Sigmoid colon (tissue), 7 donors: ENCODE measurements around the gene TSPAN32. TPM values are rescaled to one million over a fixed set of nuclear protein-coding genes. Genes with fewer than 3 reads are reported as not detected.
A peak's percentile ranks its signal among the peaks of the same experiment; 100 is the strongest.

Source experiments
- DNase-seq: peaks from one replicate; pipeline ENCODE4 v3.0.0-alpha.2; 2019
- H3K27ac ChIP-seq, 4 donors: fragments of 200-600 bp; sonication (generic); one replicate each; pipeline ENCODE4 v1.5.1; 2016 to 2019; ENCODE audit warnings: mild to moderate bottlenecking in 1 of 4
- H3K27me3 ChIP-seq, 3 donors: fragments of 200-600 bp; sonication (generic); one replicate each; pipeline ENCODE4 v1.5.1; 2019; ENCODE audit warnings: mild to moderate bottlenecking in 1 of 3
- H3K36me3 ChIP-seq, 4 donors: fragments of 200-600 bp; sonication (generic); one replicate each; pipeline ENCODE4 v1.5.1; 2016 to 2019
- H3K4me1 ChIP-seq, 4 donors: fragments of 200-600 bp; sonication (generic); one replicate each; pipeline ENCODE4 v1.5.1; 2017 to 2019
- H3K4me3 ChIP-seq, 4 donors: fragments of 200-600 bp; sonication (generic); one replicate each; pipeline ENCODE4 v1.5.1; 2017 to 2019; ENCODE audit warnings: mild to moderate bottlenecking in 2 of 4, moderate library complexity in 1 of 4
- H3K9me3 ChIP-seq, 4 donors: fragments of 200-600 bp in 3 of 4; sonication (generic) in 3 of 4; one replicate each; pipeline versions ENCODE4 v1.5.1 to v1.6.1; 2013 to 2019
- EP300 ChIP-seq, 4 donors: sonication (generic); formaldehyde crosslinking; IDR thresholded peaks; one replicate each; pipeline ENCODE4 v1.6.1; 2017; ENCODE audit warnings: antibody characterized with exemption in 4 of 4
- POLR2A ChIP-seq, 2 donors: fragments of 450-650 bp; IDR thresholded peaks; one replicate each; pipeline ENCODE4 v1.6.1; 2016; ENCODE audit warnings: antibody characterized with exemption in 2 of 2, mild to moderate bottlenecking in 2 of 2, moderate library complexity in 2 of 2
- POLR2AphosphoS5 ChIP-seq, 4 donors: sonication (generic); formaldehyde crosslinking; IDR thresholded peaks; one replicate each; pipeline ENCODE4 v1.6.1; 2017; ENCODE audit warnings: antibody characterized with exemption in 4 of 4
- WGBS, 2 donors: extraction: QIAGEN DNeasy Blood & Tissue Kit; methylation state at CpG; one replicate each; pipeline ENCODE4 v1.1.7; 2013; 5-methylcytosine and 5-hydroxymethylcytosine counted together
- intact Hi-C: fragments of 100-400 bp; cut with DNase I; formaldehyde crosslinking; loops from one replicate; pipeline ENCODE4 v1.15.1; 2023
- polyA plus RNA-seq, 3 donors: library from polyadenylated mRNA; stranded (reverse); fragments of 200-250 nt; gene quantifications; one replicate each; pipeline ENCODE4 v1.2.3, GENCODE V29; 2013
- total RNA-seq, 4 donors: library from RNA; depleted of rRNA; stranded (reverse); fragments of >200 nt; gene quantifications; one replicate each; pipeline ENCODE4 v1.1.0, GENCODE V29; 2016
- TF ChIP-seq, protein P1 (sequence below), 4 experiments: fragments of 450-650 bp in 3 of 4; fragments of 200-600 bp in 1 of 4; IDR thresholded peaks; one replicate each; pipeline ENCODE4 v1.5.1; 2016 to 2019; ENCODE audit warnings: antibody characterized with exemption in 4 of 4, mild to moderate bottlenecking in 3 of 4, moderate library complexity in 2 of 4
- donor health status: healthy with polysubstance abuse.
- donor health status: Bipolar disorder and iron deficiency.
- donor health status: healthy.

The TSPAN32 gene
- total and polyA plus RNA-seq, 7 donors: 0.81 to 5.3 (median 1.1) TPM; not detected in 2

DNA sequence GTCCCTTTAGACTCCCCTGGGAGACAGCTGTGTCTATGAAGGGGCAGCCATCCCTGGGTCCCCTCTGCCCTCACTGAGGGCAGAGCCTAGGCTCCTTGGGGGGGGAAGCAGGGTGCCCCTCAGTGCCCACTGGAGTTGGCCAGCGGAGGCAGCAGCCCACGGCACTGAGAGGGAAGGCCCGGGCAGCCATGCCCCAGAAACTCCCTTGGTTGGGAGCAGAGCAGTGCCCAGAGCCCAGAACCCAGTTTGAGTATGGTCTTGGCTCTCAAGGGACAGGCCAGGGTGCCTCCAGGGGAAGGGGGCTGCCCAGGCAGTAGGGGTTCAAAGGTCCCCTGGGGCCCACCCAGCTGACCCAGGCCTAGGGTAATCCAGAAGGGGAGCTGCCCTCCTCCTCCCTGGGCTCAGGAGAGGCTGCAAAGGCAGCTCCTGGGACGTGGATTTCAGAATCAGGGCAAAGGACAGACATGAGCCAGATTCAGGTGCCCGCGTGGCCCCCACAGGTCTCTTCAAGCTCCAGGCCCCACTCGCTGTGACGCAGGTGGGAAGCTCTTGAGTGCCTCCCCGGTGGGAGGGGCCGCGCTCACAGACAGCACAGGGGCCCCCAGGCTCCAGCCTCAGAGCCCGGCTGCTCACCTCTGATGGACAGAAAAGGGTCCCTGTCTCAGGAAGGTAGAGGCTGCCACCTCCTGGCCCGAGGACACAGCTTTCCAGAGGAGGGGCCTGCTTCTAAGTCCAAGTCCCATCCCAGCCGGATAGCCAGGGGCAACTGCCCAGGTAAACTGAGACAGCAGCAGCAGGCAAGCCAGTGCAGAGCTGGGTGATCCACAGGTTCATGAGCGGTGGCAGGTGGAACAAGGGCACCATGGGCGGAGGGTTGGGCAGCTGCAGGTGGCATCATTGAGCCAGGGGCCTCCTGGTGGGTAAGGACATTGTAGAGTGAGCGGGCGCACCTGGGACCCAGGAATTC is 2.7 kb upstream of the TSPAN32 start:
- no peak overlapping the region for H3K4me3 ChIP-seq
- no peak for TF ChIP-seq EP300 (IDR thresholded peaks at IDR 0.05)
- TF ChIP-seq, protein P1, sequence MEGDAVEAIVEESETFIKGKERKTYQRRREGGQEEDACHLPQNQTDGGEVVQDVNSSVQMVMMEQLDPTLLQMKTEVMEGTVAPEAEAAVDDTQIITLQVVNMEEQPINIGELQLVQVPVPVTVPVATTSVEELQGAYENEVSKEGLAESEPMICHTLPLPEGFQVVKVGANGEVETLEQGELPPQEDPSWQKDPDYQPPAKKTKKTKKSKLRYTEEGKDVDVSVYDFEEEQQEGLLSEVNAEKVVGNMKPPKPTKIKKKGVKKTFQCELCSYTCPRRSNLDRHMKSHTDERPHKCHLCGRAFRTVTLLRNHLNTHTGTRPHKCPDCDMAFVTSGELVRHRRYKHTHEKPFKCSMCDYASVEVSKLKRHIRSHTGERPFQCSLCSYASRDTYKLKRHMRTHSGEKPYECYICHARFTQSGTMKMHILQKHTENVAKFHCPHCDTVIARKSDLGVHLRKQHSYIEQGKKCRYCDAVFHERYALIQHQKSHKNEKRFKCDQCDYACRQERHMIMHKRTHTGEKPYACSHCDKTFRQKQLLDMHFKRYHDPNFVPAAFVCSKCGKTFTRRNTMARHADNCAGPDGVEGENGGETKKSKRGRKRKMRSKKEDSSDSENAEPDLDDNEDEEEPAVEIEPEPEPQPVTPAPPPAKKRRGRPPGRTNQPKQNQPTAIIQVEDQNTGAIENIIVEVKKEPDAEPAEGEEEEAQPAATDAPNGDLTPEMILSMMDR (IDR thresholded peaks at IDR 0.05): no peak
- TF ChIP-seq POLR2AphosphoS5 (IDR thresholded peaks at IDR 0.05): no peak
- no peak for TF ChIP-seq POLR2A (IDR thresholded peaks at IDR 0.05)
- H3K36me3 ChIP-seq: no peaks in the 10 kb centered on the region
- H3K27ac ChIP-seq: no peak overlapping the region
- peaks cover 0 to 24% (median 18%) of the 10 kb centered on the region in 4 donors for H3K4me1 ChIP-seq
- intact Hi-C loops: no loop called here
- no peak for DNase-seq
- H3K27me3 ChIP-seq: no peaks in the 10 kb centered on the region
- H3K9me3 ChIP-seq: no peaks in the 10 kb centered on the region
- 37 to 66% methylated on average over 18 of the region's 18 CpGs for WGBS, 2 donors

DNA sequence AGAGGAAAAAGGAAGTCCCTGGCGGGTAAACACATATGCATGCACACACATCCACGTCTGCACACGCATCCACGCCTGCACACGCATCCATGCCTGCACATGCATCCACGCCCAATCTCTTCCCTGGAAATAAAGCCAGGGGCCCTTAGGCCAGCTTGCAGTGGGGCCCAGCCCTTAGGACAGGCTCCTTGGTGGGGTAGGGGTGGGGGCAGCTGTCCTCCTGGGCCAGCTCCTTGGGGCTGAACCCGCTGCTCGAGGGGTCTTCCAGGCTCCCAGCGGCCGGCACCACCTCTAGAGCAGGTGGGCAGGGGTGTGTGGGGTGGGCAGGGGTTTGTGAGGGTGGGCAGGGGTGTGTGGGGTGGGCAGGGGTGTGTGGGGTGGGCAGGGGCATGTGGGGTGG is 2.0 kb upstream of the TSPAN32 start:
- peaks cover 0 to 31% (median 24%) of the 10 kb centered on the region in 4 donors for H3K4me1 ChIP-seq
- WGBS, 2 donors: 60 to 72% methylated on average over 10 of the region's 10 CpGs
- TF ChIP-seq, protein P1 (IDR thresholded peaks at IDR 0.05): no peak
- TF ChIP-seq POLR2A (IDR thresholded peaks at IDR 0.05) (no peak), POLR2AphosphoS5 (IDR thresholded peaks at IDR 0.05) (no peak), EP300 (IDR thresholded peaks at IDR 0.05) (no peak)
- intact Hi-C loops: loop anchor here (5.0 to 10.0 kb wide), 2 partner anchors 233 to 435 kb away; no protein-coding TSS in a partner anchor
- no peaks in the 10 kb centered on the region for H3K9me3 ChIP-seq
- H3K4me3 ChIP-seq: no peak overlapping the region
- no peaks in the 10 kb centered on the region for H3K27me3 ChIP-seq
- DNase-seq: no peak
- H3K36me3 ChIP-seq: no peaks in the 10 kb centered on the region
- H3K27ac ChIP-seq: no peak overlapping the region

DNA sequence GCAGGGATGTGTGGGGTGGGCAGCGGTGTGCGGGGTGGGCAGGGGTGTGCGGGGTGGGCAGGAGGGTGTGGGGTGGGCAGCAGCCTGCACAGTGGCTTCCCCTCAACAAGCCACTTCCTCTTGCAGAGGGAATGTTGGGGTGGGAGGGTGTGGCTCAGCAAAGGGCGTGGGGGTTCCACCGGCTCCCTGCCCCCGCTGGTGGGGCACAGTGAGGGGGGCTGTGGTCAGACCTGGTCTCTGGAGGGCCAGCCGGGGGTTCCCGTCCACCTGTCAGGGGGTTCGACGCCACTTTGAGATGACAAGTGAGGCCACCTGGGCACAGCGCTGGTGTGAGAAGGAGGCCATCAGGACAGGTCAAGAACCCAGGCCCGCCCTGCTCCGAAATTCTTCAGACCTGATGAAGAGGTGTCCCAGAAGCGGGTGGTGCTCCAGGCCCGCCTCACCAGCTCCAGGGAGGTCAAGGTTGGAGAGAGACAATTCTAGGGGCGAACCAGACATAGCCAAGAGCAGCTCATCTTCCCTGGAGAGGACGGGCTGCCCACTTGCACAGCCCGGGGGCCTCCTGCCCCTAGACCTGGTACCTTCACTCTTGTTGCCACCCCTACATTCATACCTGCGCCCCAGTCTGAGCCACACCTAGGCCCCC is 1.4 kb upstream of the TSPAN32 start:
- 54 to 62% methylated on average over 19 of the region's 19 CpGs for WGBS, 2 donors
- Histone ChIP-seq H3K27me3 (no peaks in the 10 kb centered on the region), H3K27ac (no peak overlapping the region), H3K4me3 (no peak overlapping the region), H3K36me3 (no peaks in the 10 kb centered on the region), H3K4me1 (peaks cover 0 to 37% (median 30%) of the 10 kb centered on the region in 4 donors), H3K9me3 (no peaks in the 10 kb centered on the region)
- no peak for DNase-seq
- no peak for TF ChIP-seq POLR2AphosphoS5 (IDR thresholded peaks at IDR 0.05)
- TF ChIP-seq, protein P1 (IDR thresholded peaks at IDR 0.05): no peak
- no peak for TF ChIP-seq POLR2A (IDR thresholded peaks at IDR 0.05)
- no peak for TF ChIP-seq EP300 (IDR thresholded peaks at IDR 0.05)
- intact Hi-C loops: loop anchor here (5.0 to 10.0 kb wide), 2 partner anchors 232 to 436 kb away; no protein-coding TSS in a partner anchor

DNA sequence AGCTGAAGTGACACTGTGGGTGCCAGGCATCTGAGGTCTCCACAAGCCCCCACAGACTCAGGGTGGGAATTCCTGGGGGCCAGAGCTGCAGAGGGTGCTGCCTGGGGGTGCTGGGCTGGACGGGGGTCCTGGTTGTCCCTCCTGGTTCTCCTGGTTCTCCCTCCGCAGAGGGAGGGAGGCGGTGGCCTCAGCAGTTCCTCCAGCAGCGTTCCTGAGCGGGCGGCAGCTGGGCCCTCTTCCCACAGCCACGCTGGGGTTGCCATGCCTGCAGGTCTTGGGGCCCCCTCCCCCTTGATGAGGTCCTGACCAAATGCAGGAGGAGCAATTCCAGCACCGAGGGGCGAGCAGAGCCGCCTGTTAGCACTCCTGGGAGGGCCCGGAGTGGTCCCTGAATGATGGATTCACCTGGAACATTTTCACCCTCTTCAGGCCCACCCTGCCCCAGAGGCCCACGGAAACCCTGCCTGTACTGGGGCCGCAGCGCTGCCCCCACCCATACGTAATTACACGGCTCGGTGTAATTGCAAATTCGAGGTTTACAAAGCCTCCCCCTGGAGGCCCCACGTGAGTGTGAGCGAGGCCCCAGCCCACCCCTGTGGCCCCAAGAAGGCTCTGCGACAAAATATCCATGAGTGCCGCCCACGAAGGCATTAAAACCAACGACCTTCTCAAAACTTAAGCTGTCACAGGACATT is 730 bp upstream of the TSPAN32 start:
- intact Hi-C loops: loop anchor here (5.0 to 10.0 kb wide), 2 partner anchors 231 to 436 kb away; no protein-coding TSS in a partner anchor
- no peak for TF ChIP-seq POLR2AphosphoS5 (IDR thresholded peaks at IDR 0.05)
- TF ChIP-seq, protein P1 (IDR thresholded peaks at IDR 0.05): no peak
- TF ChIP-seq EP300 (IDR thresholded peaks at IDR 0.05): no peak
- TF ChIP-seq POLR2A (IDR thresholded peaks at IDR 0.05): no peak
- Histone ChIP-seq H3K4me3 (peak overlapping the region in 1 of 4 donors; percentile 24), H3K4me1 (peaks cover 0 to 44% (median 37%) of the 10 kb centered on the region in 4 donors), H3K27ac (no peak overlapping the region), H3K9me3 (no peaks in the 10 kb centered on the region), H3K27me3 (no peaks in the 10 kb centered on the region), H3K36me3 (no peaks in the 10 kb centered on the region)
- DNase-seq: no peak
- WGBS, 2 donors: 50 to 64% methylated on average over 24 of the region's 24 CpGs
